ENCODE results near the gene FXN. TPM values are rescaled to one million over a fixed set of nuclear protein-coding genes. Genes with fewer than 3 reads are reported as not detected.

Gene FXN
- total RNA-seq, 1 donor = 2.2 TPM

DNA sequence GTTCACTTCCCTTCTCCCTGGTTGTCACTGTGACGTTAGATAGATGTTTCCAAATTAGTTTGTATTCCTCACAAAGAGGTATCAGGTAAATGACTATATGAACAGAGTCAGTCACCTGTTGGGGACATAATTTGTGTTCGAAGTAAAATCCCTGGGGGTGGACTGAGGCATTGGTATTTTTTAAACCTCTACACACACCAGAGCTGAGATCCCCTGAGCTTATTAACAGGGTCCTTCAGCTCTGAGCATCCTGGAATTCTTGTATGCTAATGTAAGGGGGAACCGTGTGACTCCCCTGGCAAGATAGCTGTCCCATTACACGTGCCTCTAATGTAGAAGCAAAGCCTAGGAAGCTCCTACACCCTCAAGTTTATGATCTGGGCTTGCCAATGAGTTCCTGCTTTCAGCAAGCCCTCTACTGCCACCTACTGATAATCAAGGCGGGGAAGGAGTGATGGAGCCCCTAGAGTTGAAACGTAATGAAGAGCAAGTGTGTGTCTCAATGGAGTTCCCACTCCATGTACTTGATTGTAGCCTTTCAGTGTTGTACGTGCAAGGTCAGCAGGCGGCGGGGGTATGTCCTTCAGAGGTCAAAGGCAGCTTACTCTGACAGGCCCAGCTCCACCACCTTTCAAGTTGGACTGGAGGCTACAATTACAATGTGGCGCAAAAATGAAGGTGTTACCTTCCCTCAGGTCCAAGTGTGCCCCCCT, 36.0 kb upstream of the FXN start:
- DNase-seq (ENCODE audit: insufficient read length, low spot score, missing footprints) = peak; percentile 92
- no peak overlapping the region for H3K4me3 ChIP-seq (ENCODE audit: insufficient read depth, low read length)
- no peak overlapping the region for H2AFZ ChIP-seq (ENCODE audit: low read length)
- no peaks in the 10 kb centered on the region for H3K36me3 ChIP-seq (ENCODE audit: insufficient read depth, low read length)
- H3K4me1 ChIP-seq (ENCODE audit: insufficient read depth, low read length) = no peaks in the 10 kb centered on the region
- H3K27ac ChIP-seq (ENCODE audit: low read depth, low read length) = no peak overlapping the region
- peaks cover 4% of the 10 kb centered on the region for H3K27me3 ChIP-seq (ENCODE audit: insufficient read depth, low read length)
- H3K9me3 ChIP-seq (ENCODE audit: low read depth, low read length) = no peaks in the 10 kb centered on the region
- H3K4me2 ChIP-seq (ENCODE audit: insufficient read depth, low read length) = no peak overlapping the region
- no peaks in the 10 kb centered on the region for H4K20me1 ChIP-seq (ENCODE audit: insufficient read depth, low read length)
- TF ChIP-seq, protein P1, sequence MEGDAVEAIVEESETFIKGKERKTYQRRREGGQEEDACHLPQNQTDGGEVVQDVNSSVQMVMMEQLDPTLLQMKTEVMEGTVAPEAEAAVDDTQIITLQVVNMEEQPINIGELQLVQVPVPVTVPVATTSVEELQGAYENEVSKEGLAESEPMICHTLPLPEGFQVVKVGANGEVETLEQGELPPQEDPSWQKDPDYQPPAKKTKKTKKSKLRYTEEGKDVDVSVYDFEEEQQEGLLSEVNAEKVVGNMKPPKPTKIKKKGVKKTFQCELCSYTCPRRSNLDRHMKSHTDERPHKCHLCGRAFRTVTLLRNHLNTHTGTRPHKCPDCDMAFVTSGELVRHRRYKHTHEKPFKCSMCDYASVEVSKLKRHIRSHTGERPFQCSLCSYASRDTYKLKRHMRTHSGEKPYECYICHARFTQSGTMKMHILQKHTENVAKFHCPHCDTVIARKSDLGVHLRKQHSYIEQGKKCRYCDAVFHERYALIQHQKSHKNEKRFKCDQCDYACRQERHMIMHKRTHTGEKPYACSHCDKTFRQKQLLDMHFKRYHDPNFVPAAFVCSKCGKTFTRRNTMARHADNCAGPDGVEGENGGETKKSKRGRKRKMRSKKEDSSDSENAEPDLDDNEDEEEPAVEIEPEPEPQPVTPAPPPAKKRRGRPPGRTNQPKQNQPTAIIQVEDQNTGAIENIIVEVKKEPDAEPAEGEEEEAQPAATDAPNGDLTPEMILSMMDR (IDR thresholded peaks at IDR 0.05; ENCODE audit: extremely low read depth, low read depth, low read length) = peak; percentile 84
- H3K79me2 ChIP-seq (ENCODE audit: insufficient read depth, low read length) = no peaks in the 10 kb centered on the region

DNA sequence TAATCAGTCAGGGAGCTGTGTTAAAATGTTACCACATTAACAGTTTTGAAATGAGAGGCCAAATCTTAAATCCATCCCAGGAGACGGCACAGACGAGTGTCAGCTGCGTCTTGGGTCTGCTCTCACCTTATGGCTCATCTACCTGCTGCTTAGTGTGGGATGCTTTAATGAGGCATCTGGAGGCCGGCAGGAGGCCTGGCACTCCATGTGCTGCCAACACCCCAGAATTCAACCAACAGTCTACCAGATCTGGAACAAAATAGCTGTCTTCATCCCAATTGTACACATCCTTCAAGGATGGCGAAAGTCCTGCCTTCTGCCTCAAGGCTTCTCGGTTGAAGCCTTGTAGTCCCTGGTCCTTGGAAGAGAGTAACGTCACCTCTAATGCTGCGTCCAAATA, 33.6 kb upstream of the FXN start:
- TF ChIP-seq, protein P1 (IDR thresholded peaks at IDR 0.05; ENCODE audit: extremely low read depth, low read depth, low read length) = no peak
- H3K4me1 ChIP-seq (ENCODE audit: insufficient read depth, low read length) = no peaks in the 10 kb centered on the region
- H3K27me3 ChIP-seq (ENCODE audit: insufficient read depth, low read length) = peaks cover 7% of the 10 kb centered on the region

DNA sequence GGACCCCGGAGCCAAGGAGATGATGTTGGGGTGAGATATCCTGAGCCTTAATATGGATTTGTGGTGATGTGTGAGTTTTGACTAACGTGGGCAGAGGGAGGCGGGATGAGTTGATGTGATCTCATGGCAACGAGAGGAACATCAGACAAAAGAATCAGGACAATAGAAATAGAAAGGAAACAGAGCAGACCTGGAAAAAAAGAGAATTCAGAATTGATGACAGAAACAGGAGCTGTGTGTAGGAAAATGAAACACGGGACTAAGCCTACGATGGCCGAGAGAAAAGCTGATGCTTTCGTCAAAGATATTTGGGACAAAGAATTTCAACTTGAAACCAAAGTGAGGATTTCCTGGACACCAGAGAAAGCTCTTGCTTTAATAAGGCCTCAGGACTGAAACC, 32.5 kb upstream of the FXN start:
- no peaks in the 10 kb centered on the region for H3K4me1 ChIP-seq (ENCODE audit: insufficient read depth, low read length)
- H3K9me3 ChIP-seq (ENCODE audit: low read depth, low read length) = no peaks in the 10 kb centered on the region
- no peak overlapping the region for H2AFZ ChIP-seq (ENCODE audit: low read length)
- no peak for DNase-seq (ENCODE audit: insufficient read length, low spot score, missing footprints)
- no peaks in the 10 kb centered on the region for H3K36me3 ChIP-seq (ENCODE audit: insufficient read depth, low read length)
- H4K20me1 ChIP-seq (ENCODE audit: insufficient read depth, low read length) = no peaks in the 10 kb centered on the region
- no peak overlapping the region for H3K4me2 ChIP-seq (ENCODE audit: insufficient read depth, low read length)
- H3K27me3 ChIP-seq (ENCODE audit: insufficient read depth, low read length) = peaks cover 3% of the 10 kb centered on the region
- H3K79me2 ChIP-seq (ENCODE audit: insufficient read depth, low read length) = no peaks in the 10 kb centered on the region
- no peak overlapping the region for H3K27ac ChIP-seq (ENCODE audit: low read depth, low read length)
- no peak overlapping the region for H3K4me3 ChIP-seq (ENCODE audit: insufficient read depth, low read length)
- TF ChIP-seq, protein P1 (IDR thresholded peaks at IDR 0.05; ENCODE audit: extremely low read depth, low read depth, low read length) = no peak

More for the DNA sequence above, 33.6 kb upstream of the FXN start:
- Histone ChIP-seq H3K36me3 (ENCODE audit: insufficient read depth, low read length) (no peaks in the 10 kb centered on the region), H3K27ac (ENCODE audit: low read depth, low read length) (no peak overlapping the region), H2AFZ (ENCODE audit: low read length) (no peak overlapping the region), H3K9me3 (ENCODE audit: low read depth, low read length) (no peaks in the 10 kb centered on the region), H3K4me3 (ENCODE audit: insufficient read depth, low read length) (no peak overlapping the region), H3K4me2 (ENCODE audit: insufficient read depth, low read length) (no peak overlapping the region), H3K79me2 (ENCODE audit: insufficient read depth, low read length) (no peaks in the 10 kb centered on the region), H4K20me1 (ENCODE audit: insufficient read depth, low read length) (no peaks in the 10 kb centered on the region)
- no peak for DNase-seq (ENCODE audit: insufficient read length, low spot score, missing footprints)

DNA sequence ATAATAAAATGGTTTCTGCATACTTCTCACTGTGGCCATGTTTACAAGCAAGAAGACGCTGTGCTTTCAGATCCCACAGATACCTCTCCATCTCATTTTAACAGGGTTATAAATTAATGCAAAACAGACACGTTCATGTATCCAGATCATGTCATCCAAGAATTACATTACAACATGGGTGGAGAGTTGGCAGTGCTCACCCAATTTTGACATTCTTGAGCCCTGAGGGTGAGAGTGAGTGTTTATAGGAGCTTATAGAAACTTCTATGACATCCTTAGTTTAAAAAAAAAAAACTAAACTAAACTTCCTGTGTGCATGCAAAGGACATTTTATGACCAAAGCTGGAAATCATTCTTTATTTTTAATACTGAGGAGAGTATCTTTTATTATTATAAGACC, 30.7 kb upstream of the FXN start:
- Histone ChIP-seq H3K27ac (ENCODE audit: low read depth, low read length) (no peak overlapping the region), H3K4me1 (ENCODE audit: insufficient read depth, low read length) (no peaks in the 10 kb centered on the region), H2AFZ (ENCODE audit: low read length) (no peak overlapping the region), H3K4me2 (ENCODE audit: insufficient read depth, low read length) (no peak overlapping the region), H3K9me3 (ENCODE audit: low read depth, low read length) (no peaks in the 10 kb centered on the region), H3K27me3 (ENCODE audit: insufficient read depth, low read length) (peaks cover 3% of the 10 kb centered on the region), H3K79me2 (ENCODE audit: insufficient read depth, low read length) (no peaks in the 10 kb centered on the region), H4K20me1 (ENCODE audit: insufficient read depth, low read length) (no peaks in the 10 kb centered on the region), H3K4me3 (ENCODE audit: insufficient read depth, low read length) (no peak overlapping the region), H3K36me3 (ENCODE audit: insufficient read depth, low read length) (no peaks in the 10 kb centered on the region)
- no peak for DNase-seq (ENCODE audit: insufficient read length, low spot score, missing footprints)
- TF ChIP-seq, protein P1 (IDR thresholded peaks at IDR 0.05; ENCODE audit: extremely low read depth, low read depth, low read length) = no peak
